ENCODE measurements around the gene PEX14. TPM values are rescaled to one million over a fixed set of nuclear protein-coding genes. Genes with fewer than 3 reads are reported as not detected.
A peak's percentile ranks its signal among the peaks of the same experiment; 100 is the strongest.
"Not testable (repeated sequence)": the region's sequence is repeated elsewhere in the genome, so short reads cannot be mapped to it uniquely, and the experiment has no call there.

The PEX14 gene
- total RNA-seq: 7.6 and 12.4 TPM in 2 replicates

- peak; percentile 62 to 85 for DNase-seq (ENCODE audit: low read depth in 2 of 2)
These were observed at the start of gene PEX14 for GRCh38 chr1:10474613-10475507. PEX14 (plus strand) TSS chr1:10474950; CDS start chr1:10474967, 17 bp downstream.

GRCh38 chr1:10425826-10426534, 48.8 kb upstream of the PEX14 start:
- DNase-seq (ENCODE audit: low read depth in 2 of 2): not testable (repeated sequence)

GRCh38 chr1:10426535-10426848, 48.3 kb upstream of the PEX14 start:
- DNase-seq (ENCODE audit: low read depth in 2 of 2): not testable (repeated sequence)

GRCh38 chr1:10428984-10429383, 45.8 kb upstream of the PEX14 start:
- DNase-seq (ENCODE audit: low read depth in 2 of 2): no peak

GRCh38 chr1:10429868-10430215, 44.9 kb upstream of the PEX14 start:
- peak; percentile 89 to 91 for DNase-seq (ENCODE audit: low read depth in 2 of 2)

- DNase-seq (ENCODE audit: low read depth in 2 of 2): peak; percentile 67 to 83
These were observed 44.3 kb upstream of the PEX14 start, which contains the start of gene CENPS for GRCh38 chr1:10430216-10431069. CENPS (plus strand) TSS chr1:10430433; CDS start chr1:10430518, 85 bp downstream.

- no peak for DNase-seq (ENCODE audit: low read depth in 2 of 2)
These were observed 43.5 kb upstream of the PEX14 start for GRCh38 chr1:10431070-10431730.

- DNase-seq (ENCODE audit: low read depth in 2 of 2): no peak
These were observed 41.6 kb upstream of the PEX14 start for GRCh38 chr1:10432910-10433700.

- DNase-seq (ENCODE audit: low read depth in 2 of 2): no peak
These were observed 41.0 kb upstream of the PEX14 start for GRCh38 chr1:10433790-10434189.

GRCh38 chr1:10434590-10434989, 40.2 kb upstream of the PEX14 start:
- no peak for DNase-seq (ENCODE audit: low read depth in 2 of 2)

GRCh38 chr1:10437052-10437451, 37.7 kb upstream of the PEX14 start:
- no peak for DNase-seq (ENCODE audit: low read depth in 2 of 2)

GRCh38 chr1:10438677-10439163, 36.0 kb upstream of the PEX14 start:
- no peak for DNase-seq (ENCODE audit: low read depth in 2 of 2)

- no peak for DNase-seq (ENCODE audit: low read depth in 2 of 2)
These were observed 34.4 kb upstream of the PEX14 start for GRCh38 chr1:10440305-10440704.

GRCh38 chr1:10440794-10441193, 34.0 kb upstream of the PEX14 start:
- no peak for DNase-seq (ENCODE audit: low read depth in 2 of 2)

- DNase-seq (ENCODE audit: low read depth in 2 of 2): no peak
These were observed 30.5 kb upstream of the PEX14 start for GRCh38 chr1:10444248-10444647.

- no peak for DNase-seq (ENCODE audit: low read depth in 2 of 2)
These were observed 29.9 kb upstream of the PEX14 start for GRCh38 chr1:10444795-10445397.

- DNase-seq (ENCODE audit: low read depth in 2 of 2): no peak
These were observed 27.8 kb upstream of the PEX14 start for GRCh38 chr1:10446790-10447422.

GRCh38 chr1:10449751-10450150, 25.0 kb upstream of the PEX14 start, which contains the start of gene CORT:
CORT (plus strand) TSS chr1:10450031; CDS start chr1:10450224, 193 bp downstream.
- DNase-seq (ENCODE audit: low read depth in 2 of 2): no peak

GRCh38 chr1:10450156-10450814, 24.5 kb upstream of the PEX14 start:
- no peak for DNase-seq (ENCODE audit: low read depth in 2 of 2)

Measured in dermis microvascular lymphatic vessel endothelial cell (primary cell).